Measurements from ENCODE around the gene UQCRC1.

The UQCRC1 gene

GRCh38 chr3:48642605-48643004 lies 33.2 kb upstream of the UQCRC1 start:
- Histone ChIP-seq H3K36me3 (ENCODE audit: control insufficient read depth in 1 of 2, insufficient read depth in 2 of 2, low read depth in 1 of 2, low read length in 2 of 2) (peaks cover 0 to 31% of the 10 kb centered on the region in 2 experiments), H3K14ac (ENCODE audit: low read length in 2 of 2) (no peak overlapping the region), H2AFZ (ENCODE audit: low read depth, low read length) (no peak overlapping the region), H3K4me2 (ENCODE audit: low read length, poor library complexity, severe bottlenecking) (no peak overlapping the region), H3K23ac (ENCODE audit: low read length in 2 of 2) (no peak overlapping the region), H3K79me1 (replicated peaks; ENCODE audit: low read length, poor library complexity, severe bottlenecking) (peaks cover 1% of the 10 kb centered on the region), H2BK5ac (ENCODE audit: low read depth, low read length, poor library complexity, severe bottlenecking) (no peak overlapping the region), H3K9me3 (ENCODE audit: control insufficient read depth, low read length) (no peaks in the 10 kb centered on the region), H3K4ac (ENCODE audit: low read depth in 1 of 2, low read length in 2 of 2) (no peak overlapping the region), H4K8ac (ENCODE audit: low read length) (no peak overlapping the region), H2BK120ac (ENCODE audit: low read depth, low read length) (no peak overlapping the region), H3K27ac (ENCODE audit: low read length, poor library complexity, severe bottlenecking) (no peak overlapping the region), H2AK5ac (ENCODE audit: low read length, severe bottlenecking) (no peak overlapping the region), H3K4me3 (ENCODE audit: insufficient read depth in 1 of 2, low read depth in 1 of 2, low read length in 2 of 2) (no peak overlapping the region), H3K4me1 (ENCODE audit: control insufficient read depth, insufficient read depth, low read depth, low read length) (peaks cover 1% of the 10 kb centered on the region), H2BK12ac (ENCODE audit: low read length in 2 of 2) (no peak overlapping the region), H3K9ac (ENCODE audit: low read length) (no peak overlapping the region), H2BK15ac (ENCODE audit: low read depth, poor library complexity, severe bottlenecking) (no peak overlapping the region), H3K27me3 (ENCODE audit: control insufficient read depth in 1 of 2, insufficient read depth in 1 of 2, low read length in 2 of 2) (peaks cover 0 to 34% of the 10 kb centered on the region in 2 experiments), H4K91ac (ENCODE audit: low read length) (no peak overlapping the region), H3K18ac (ENCODE audit: low read depth in 1 of 2, low read length in 2 of 2) (no peak overlapping the region)
- DNase-seq = no peak
- WGBS = 94% methylated on average over 12 of the region's 12 CpGs

GRCh38 chr3:48641396-48641795 lies 31.9 kb upstream of the UQCRC1 start:
- Histone ChIP-seq H2BK12ac (ENCODE audit: low read length in 2 of 2) (no peak overlapping the region), H3K4me1 (ENCODE audit: control insufficient read depth, insufficient read depth, low read depth, low read length) (peaks cover 5% of the 10 kb centered on the region), H2BK5ac (ENCODE audit: low read depth, low read length, poor library complexity, severe bottlenecking) (no peak overlapping the region), H3K18ac (ENCODE audit: low read depth in 1 of 2, low read length in 2 of 2) (no peak overlapping the region), H3K4me2 (ENCODE audit: low read length, poor library complexity, severe bottlenecking) (no peak overlapping the region), H3K4me3 (ENCODE audit: insufficient read depth in 1 of 2, low read depth in 1 of 2, low read length in 2 of 2) (no peak overlapping the region), H4K91ac (ENCODE audit: low read length) (no peak overlapping the region), H3K36me3 (ENCODE audit: control insufficient read depth in 1 of 2, insufficient read depth in 2 of 2, low read depth in 1 of 2, low read length in 2 of 2) (peaks cover 0 to 31% of the 10 kb centered on the region in 2 experiments), H3K79me1 (replicated peaks; ENCODE audit: low read length, poor library complexity, severe bottlenecking) (peaks cover 3% of the 10 kb centered on the region), H3K14ac (ENCODE audit: low read length in 2 of 2) (no peak overlapping the region), H2BK15ac (ENCODE audit: low read depth, poor library complexity, severe bottlenecking) (no peak overlapping the region), H2AFZ (ENCODE audit: low read depth, low read length) (no peak overlapping the region), H3K27ac (ENCODE audit: low read length, poor library complexity, severe bottlenecking) (no peak overlapping the region), H3K23ac (ENCODE audit: low read length in 2 of 2) (no peak overlapping the region), H3K4ac (ENCODE audit: low read depth in 1 of 2, low read length in 2 of 2) (no peak overlapping the region), H3K9me3 (ENCODE audit: control insufficient read depth, low read length) (no peaks in the 10 kb centered on the region), H2AK5ac (ENCODE audit: low read length, severe bottlenecking) (no peak overlapping the region), H4K8ac (ENCODE audit: low read length) (no peak overlapping the region), H3K9ac (ENCODE audit: low read length) (no peak overlapping the region), H2BK120ac (ENCODE audit: low read depth, low read length) (no peak overlapping the region), H3K27me3 (ENCODE audit: control insufficient read depth in 1 of 2, insufficient read depth in 1 of 2, low read length in 2 of 2) (peaks cover 0 to 29% of the 10 kb centered on the region in 2 experiments)
- no peak for DNase-seq
- 98% methylated on average over 3 of the region's 3 CpGs for WGBS

- Histone ChIP-seq H4K91ac (ENCODE audit: low read length) (no peak overlapping the region), H3K4me2 (ENCODE audit: low read length, poor library complexity, severe bottlenecking) (no peak overlapping the region), H3K27ac (ENCODE audit: low read length, poor library complexity, severe bottlenecking) (no peak overlapping the region), H2AFZ (ENCODE audit: low read depth, low read length) (no peak overlapping the region), H3K9me3 (ENCODE audit: control insufficient read depth, low read length) (no peaks in the 10 kb centered on the region), H2BK15ac (ENCODE audit: low read depth, poor library complexity, severe bottlenecking) (no peak overlapping the region), H3K4me1 (ENCODE audit: control insufficient read depth, insufficient read depth, low read depth, low read length) (peaks cover 9% of the 10 kb centered on the region), H2BK12ac (ENCODE audit: low read length in 2 of 2) (no peak overlapping the region), H2AK5ac (ENCODE audit: low read length, severe bottlenecking) (no peak overlapping the region), H3K4me3 (ENCODE audit: insufficient read depth in 1 of 2, low read depth in 1 of 2, low read length in 2 of 2) (no peak overlapping the region), H3K79me1 (replicated peaks; ENCODE audit: low read length, poor library complexity, severe bottlenecking) (peaks cover 8% of the 10 kb centered on the region), H3K14ac (ENCODE audit: low read length in 2 of 2) (no peak overlapping the region), H3K18ac (ENCODE audit: low read depth in 1 of 2, low read length in 2 of 2) (no peak overlapping the region), H2BK120ac (ENCODE audit: low read depth, low read length) (no peak overlapping the region), H3K23ac (ENCODE audit: low read length in 2 of 2) (no peak overlapping the region), H3K4ac (ENCODE audit: low read depth in 1 of 2, low read length in 2 of 2) (no peak overlapping the region), H3K36me3 (ENCODE audit: control insufficient read depth in 1 of 2, insufficient read depth in 2 of 2, low read depth in 1 of 2, low read length in 2 of 2) (peaks cover 0 to 28% of the 10 kb centered on the region in 2 experiments), H3K27me3 (ENCODE audit: control insufficient read depth in 1 of 2, insufficient read depth in 1 of 2, low read length in 2 of 2) (peaks cover 0 to 19% of the 10 kb centered on the region in 2 experiments), H2BK5ac (ENCODE audit: low read depth, low read length, poor library complexity, severe bottlenecking) (no peak overlapping the region), H3K9ac (ENCODE audit: low read length) (no peak overlapping the region), H4K8ac (ENCODE audit: low read length) (no peak overlapping the region)
- no peak for DNase-seq
- WGBS = 94% methylated on average over 37 of the region's 38 CpGs
Measured at GRCh38 chr3:48639944-48640606, 30.6 kb upstream of the UQCRC1 start.

- no peak overlapping the region for H3K4me3 ChIP-seq (ENCODE audit: insufficient read depth in 1 of 2, low read depth in 1 of 2, low read length in 2 of 2)
- peak overlapping the region; percentile 92 for H3K9ac ChIP-seq (ENCODE audit: low read length)
- peak overlapping the region; percentile 19 for H4K8ac ChIP-seq (ENCODE audit: low read length)
- 66% methylated on average over 6 of the region's 6 CpGs for whole genome bisulfite sequencing
- H3K14ac ChIP-seq (ENCODE audit: low read length in 2 of 2) = no peak overlapping the region
- no peak overlapping the region for H3K18ac ChIP-seq (ENCODE audit: low read depth in 1 of 2, low read length in 2 of 2)
- H2BK12ac ChIP-seq (ENCODE audit: low read length in 2 of 2) = no peak overlapping the region
- no peak for DNase-seq
- H2BK15ac ChIP-seq (ENCODE audit: low read depth, poor library complexity, severe bottlenecking) = no peak overlapping the region
- no peak overlapping the region for H4K91ac ChIP-seq (ENCODE audit: low read length)
- no peak overlapping the region for H2AK5ac ChIP-seq (ENCODE audit: low read length, severe bottlenecking)
- H2BK120ac ChIP-seq (ENCODE audit: low read depth, low read length) = no peak overlapping the region
- peaks cover 21% of the 10 kb centered on the region for H3K4me1 ChIP-seq (ENCODE audit: control insufficient read depth, insufficient read depth, low read depth, low read length)
- H3K23ac ChIP-seq (ENCODE audit: low read length in 2 of 2) = peak overlapping the region in 1 of 2 experiments; percentile 74
- no peak overlapping the region for H2BK5ac ChIP-seq (ENCODE audit: low read depth, low read length, poor library complexity, severe bottlenecking)
- H3K36me3 ChIP-seq (ENCODE audit: control insufficient read depth in 1 of 2, insufficient read depth in 2 of 2, low read depth in 1 of 2, low read length in 2 of 2) = peaks cover 15 to 35% of the 10 kb centered on the region in 2 experiments
- no peak overlapping the region for H3K27ac ChIP-seq (ENCODE audit: low read length, poor library complexity, severe bottlenecking)
- peaks cover 0 to 10% of the 10 kb centered on the region in 2 experiments for H3K27me3 ChIP-seq (ENCODE audit: control insufficient read depth in 1 of 2, insufficient read depth in 1 of 2, low read length in 2 of 2)
- H3K9me3 ChIP-seq (ENCODE audit: control insufficient read depth, low read length) = no peaks in the 10 kb centered on the region
- H3K79me1 ChIP-seq (replicated peaks; ENCODE audit: low read length, poor library complexity, severe bottlenecking) = peaks cover 27% of the 10 kb centered on the region
- H3K4me2 ChIP-seq (ENCODE audit: low read length, poor library complexity, severe bottlenecking) = no peak overlapping the region
- no peak overlapping the region for H3K4ac ChIP-seq (ENCODE audit: low read depth in 1 of 2, low read length in 2 of 2)
- no peak overlapping the region for H2AFZ ChIP-seq (ENCODE audit: low read depth, low read length)
Measured at GRCh38 chr3:48637305-48637704, 27.9 kb upstream of the UQCRC1 start.

All from mesenchymal stem cell (in vitro differentiated cells and primary cell).